Sigmoid colon (tissue), 4 donors: ENCODE measurements around the gene ZFP3.

Experiments
- CTCF ChIP-seq, 4 experiments: fragments of 450-650 bp in 3 of 4; fragments of 200-600 bp in 1 of 4; IDR thresholded peaks; one replicate each; pipeline ENCODE4 v1.5.1; 2016 to 2019; ENCODE audit warnings: antibody characterized with exemption in 4 of 4, mild to moderate bottlenecking in 3 of 4, moderate library complexity in 2 of 4
- EP300 ChIP-seq, 4 donors: sonication (generic); formaldehyde crosslinking; IDR thresholded peaks; one replicate each; pipeline ENCODE4 v1.6.1; 2017; ENCODE audit warnings: antibody characterized with exemption in 4 of 4
- POLR2AphosphoS5 ChIP-seq, 4 donors: sonication (generic); formaldehyde crosslinking; IDR thresholded peaks; one replicate each; pipeline ENCODE4 v1.6.1; 2017; ENCODE audit warnings: antibody characterized with exemption in 4 of 4

- TF ChIP-seq EP300 (IDR thresholded peaks at IDR 0.05) (no peak), CTCF (IDR thresholded peaks at IDR 0.05) (no peak), POLR2AphosphoS5 (IDR thresholded peaks at IDR 0.05) (no peak)
Observed at GRCh38 chr17:5044630-5045029, 33.6 kb upstream of the ZFP3 start.
